IPS-18c (cell line): ENCODE data around the gene OMA1.

Experiments
- H3K4me3 ChIP-seq: 2 replicates; pipeline ENCODE4 v1.7.0; 2013; ENCODE audit warnings: low read depth, mild to moderate bottlenecking, low read length, moderate library complexity; ENCODE audit not compliant: insufficient read depth
- H3K9me3 ChIP-seq: one replicate; pipeline ENCODE4 v1.6.1; 2013; ENCODE audit warnings: mild to moderate bottlenecking, low read length, moderate library complexity; ENCODE audit not compliant: control insufficient read depth, insufficient read depth

Gene OMA1

GRCh38 chr1:58447886-58448285, 98.6 kb downstream of the OMA1 start:
- Histone ChIP-seq H3K9me3 (peaks cover 3% of the 10 kb centered on the region), H3K4me3 (no peak overlapping the region)

GRCh38 chr1:58447042-58447441, 99.5 kb downstream of the OMA1 start:
- Histone ChIP-seq H3K4me3 (no peak overlapping the region), H3K9me3 (peaks cover 3% of the 10 kb centered on the region)

- peaks cover 3% of the 10 kb centered on the region for H3K9me3 ChIP-seq
- H3K4me3 ChIP-seq: no peak overlapping the region
Measured at GRCh38 chr1:58446368-58446767, 100.2 kb downstream of the OMA1 start.

GRCh38 chr1:58443986-58444868, 102.3 kb downstream of the OMA1 start:
- Histone ChIP-seq H3K9me3 (peaks cover 3% of the 10 kb centered on the region), H3K4me3 (no peak overlapping the region)

- no peak overlapping the region for H3K4me3 ChIP-seq
- H3K9me3 ChIP-seq: no peaks in the 10 kb centered on the region
Measured at GRCh38 chr1:58442114-58442513, 104.4 kb downstream of the OMA1 start.

GRCh38 chr1:58441699-58442098, 104.8 kb downstream of the OMA1 start:
- Histone ChIP-seq H3K9me3 (no peaks in the 10 kb centered on the region), H3K4me3 (no peak overlapping the region)

GRCh38 chr1:58440696-58441095, 105.8 kb downstream of the OMA1 start:
- H3K9me3 ChIP-seq: no peaks in the 10 kb centered on the region
- no peak overlapping the region for H3K4me3 ChIP-seq

GRCh38 chr1:58439946-58440345, 106.6 kb downstream of the OMA1 start:
- H3K4me3 ChIP-seq: no peak overlapping the region
- H3K9me3 ChIP-seq: no peaks in the 10 kb centered on the region

GRCh38 chr1:58438468-58438867, 108.1 kb downstream of the OMA1 start:
- H3K9me3 ChIP-seq: no peaks in the 10 kb centered on the region
- no peak overlapping the region for H3K4me3 ChIP-seq

GRCh38 chr1:58437623-58438022, 108.9 kb downstream of the OMA1 start:
- no peak overlapping the region for H3K4me3 ChIP-seq
- H3K9me3 ChIP-seq: no peaks in the 10 kb centered on the region

- Histone ChIP-seq H3K4me3 (no peak overlapping the region), H3K9me3 (no peaks in the 10 kb centered on the region)
Measured at GRCh38 chr1:58436615-58437297, 109.8 kb downstream of the OMA1 start.

GRCh38 chr1:58435376-58435775, 111.2 kb downstream of the OMA1 start:
- no peaks in the 10 kb centered on the region for H3K9me3 ChIP-seq

GRCh38 chr1:58434607-58435006, 111.9 kb downstream of the OMA1 start:
- Histone ChIP-seq H3K9me3 (no peaks in the 10 kb centered on the region), H3K4me3 (no peak overlapping the region)

More at GRCh38 chr1:58435376-58435775, 111.2 kb downstream of the OMA1 start:
- H3K4me3 ChIP-seq: no peak overlapping the region

- H3K9me3 ChIP-seq: no peaks in the 10 kb centered on the region
Measured at GRCh38 chr1:58434181-58434580, 112.3 kb downstream of the OMA1 start.

GRCh38 chr1:58432851-58433668, 113.5 kb downstream of the OMA1 start:
- no peak overlapping the region for H3K4me3 ChIP-seq
- H3K9me3 ChIP-seq: no peaks in the 10 kb centered on the region

More at GRCh38 chr1:58434181-58434580, 112.3 kb downstream of the OMA1 start:
- no peak overlapping the region for H3K4me3 ChIP-seq

GRCh38 chr1:58431901-58432620, 114.5 kb downstream of the OMA1 start:
- no peaks in the 10 kb centered on the region for H3K9me3 ChIP-seq
- H3K4me3 ChIP-seq: no peak overlapping the region
